ENCODE data around the gene HECTD3.

Gene HECTD3

DNA sequence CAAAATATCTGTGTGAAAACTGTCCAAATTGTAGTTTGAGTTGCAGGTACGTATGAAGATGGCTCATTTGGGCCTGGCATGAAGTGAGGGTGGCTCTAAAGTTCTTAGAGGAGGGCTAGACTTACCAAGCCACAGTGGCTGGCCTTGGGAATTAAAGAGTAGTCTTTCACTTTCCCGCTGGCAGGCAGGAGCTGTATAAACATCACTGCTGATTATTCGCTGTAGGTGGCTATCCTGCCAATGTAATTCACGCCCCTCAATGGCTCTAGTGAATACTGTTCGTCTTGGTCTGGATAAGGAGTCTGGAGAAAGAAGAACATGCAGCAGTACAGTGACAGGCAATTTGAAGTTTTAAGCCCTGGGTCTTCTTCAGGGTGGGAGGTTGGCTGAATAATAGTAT lies 32.0 kb upstream of the HECTD3 start:
- TF ChIP-seq, protein P1, sequence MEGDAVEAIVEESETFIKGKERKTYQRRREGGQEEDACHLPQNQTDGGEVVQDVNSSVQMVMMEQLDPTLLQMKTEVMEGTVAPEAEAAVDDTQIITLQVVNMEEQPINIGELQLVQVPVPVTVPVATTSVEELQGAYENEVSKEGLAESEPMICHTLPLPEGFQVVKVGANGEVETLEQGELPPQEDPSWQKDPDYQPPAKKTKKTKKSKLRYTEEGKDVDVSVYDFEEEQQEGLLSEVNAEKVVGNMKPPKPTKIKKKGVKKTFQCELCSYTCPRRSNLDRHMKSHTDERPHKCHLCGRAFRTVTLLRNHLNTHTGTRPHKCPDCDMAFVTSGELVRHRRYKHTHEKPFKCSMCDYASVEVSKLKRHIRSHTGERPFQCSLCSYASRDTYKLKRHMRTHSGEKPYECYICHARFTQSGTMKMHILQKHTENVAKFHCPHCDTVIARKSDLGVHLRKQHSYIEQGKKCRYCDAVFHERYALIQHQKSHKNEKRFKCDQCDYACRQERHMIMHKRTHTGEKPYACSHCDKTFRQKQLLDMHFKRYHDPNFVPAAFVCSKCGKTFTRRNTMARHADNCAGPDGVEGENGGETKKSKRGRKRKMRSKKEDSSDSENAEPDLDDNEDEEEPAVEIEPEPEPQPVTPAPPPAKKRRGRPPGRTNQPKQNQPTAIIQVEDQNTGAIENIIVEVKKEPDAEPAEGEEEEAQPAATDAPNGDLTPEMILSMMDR (conservative IDR thresholded peaks at IDR 0.05; ENCODE audit: control insufficient read depth, insufficient read depth, low read depth, low read length): no peak
- DNase-seq (ENCODE audit: low read depth): no peak
- no peak overlapping the region for H3K4me3 ChIP-seq (ENCODE audit: control insufficient read depth, low read depth, low read length)

DNA sequence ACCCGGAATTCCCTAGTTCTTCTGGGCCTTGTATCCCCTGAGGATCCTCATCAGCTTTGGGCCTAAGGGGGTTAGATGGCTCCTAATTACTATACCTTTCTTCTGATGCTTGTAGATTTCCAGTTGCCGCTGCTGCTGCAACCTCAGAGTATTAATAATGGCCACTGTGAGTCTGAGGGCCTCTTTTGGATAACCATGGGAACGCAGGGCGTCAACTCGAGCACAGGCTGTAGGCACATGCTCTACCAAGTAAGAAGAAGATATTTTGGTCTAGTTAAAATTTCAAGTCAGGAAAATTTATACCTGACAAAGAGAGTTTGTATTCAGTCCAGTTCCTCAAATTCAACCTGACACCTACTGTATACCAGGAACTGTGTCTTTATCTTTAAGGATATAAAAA lies 29.2 kb upstream of the HECTD3 start:
- TF ChIP-seq, protein P1 (conservative IDR thresholded peaks at IDR 0.05; ENCODE audit: control insufficient read depth, insufficient read depth, low read depth, low read length): no peak
- DNase-seq (ENCODE audit: low read depth): no peak
- H3K4me3 ChIP-seq (ENCODE audit: control insufficient read depth, low read depth, low read length): no peak overlapping the region

DNA sequence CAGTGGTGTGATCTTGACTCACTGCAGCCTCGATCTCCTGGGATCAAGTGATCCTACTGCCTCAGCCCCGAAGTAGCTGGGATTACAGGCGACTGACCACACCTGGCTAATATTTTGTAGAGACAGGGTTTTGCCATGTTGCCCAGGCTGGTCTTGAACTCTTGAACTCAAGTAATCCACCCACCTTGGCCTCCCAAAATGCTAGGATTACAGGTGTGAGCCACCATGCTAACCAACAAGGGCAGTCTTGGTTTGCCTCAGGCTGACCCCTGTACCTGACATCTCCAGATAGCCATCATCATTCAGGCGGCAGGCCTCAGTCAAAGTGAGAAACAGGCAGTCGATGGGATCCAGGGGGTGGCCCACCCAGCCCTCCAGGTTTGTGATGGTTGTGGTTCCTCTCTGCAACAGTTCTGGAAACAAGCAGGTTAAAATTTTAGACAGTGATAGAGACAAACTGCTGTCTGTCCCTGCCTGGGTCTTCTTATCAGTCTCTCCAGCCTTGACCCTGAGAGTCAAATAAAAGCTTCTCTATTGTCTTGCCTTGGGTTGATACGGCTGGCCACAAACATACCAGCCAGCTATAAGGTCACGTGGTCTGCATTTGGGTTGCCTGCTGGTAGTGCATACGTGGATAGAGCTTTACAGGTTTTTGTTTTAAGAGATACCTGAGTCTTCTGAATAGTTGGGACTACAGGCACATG lies 27.7 kb upstream of the HECTD3 start:
- no peak for DNase-seq (ENCODE audit: low read depth)
- H3K4me3 ChIP-seq (ENCODE audit: control insufficient read depth, low read depth, low read length): no peak overlapping the region
- TF ChIP-seq, protein P1 (conservative IDR thresholded peaks at IDR 0.05; ENCODE audit: control insufficient read depth, insufficient read depth, low read depth, low read length): no peak

DNA sequence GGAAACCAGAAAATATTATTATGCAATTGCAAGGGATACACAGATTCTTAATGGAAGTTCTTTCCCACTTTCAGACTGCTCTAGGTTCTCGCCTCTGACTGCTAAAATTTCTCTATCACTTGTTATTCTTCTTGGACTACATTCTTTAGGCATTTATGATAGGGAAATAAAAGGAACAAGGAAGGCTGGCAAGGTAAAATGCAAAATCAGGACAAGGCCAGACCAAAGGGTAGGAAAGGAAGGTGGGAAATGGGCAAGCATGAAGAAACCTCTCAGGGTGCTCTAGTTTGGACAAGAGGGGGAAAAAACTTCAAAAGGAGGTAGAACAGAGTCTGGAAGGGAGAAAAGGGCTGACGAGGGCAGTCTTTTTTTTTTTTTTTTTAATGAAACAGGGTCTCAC lies 27.1 kb upstream of the HECTD3 start:
- no peak for DNase-seq (ENCODE audit: low read depth)
- TF ChIP-seq, protein P1 (conservative IDR thresholded peaks at IDR 0.05; ENCODE audit: control insufficient read depth, insufficient read depth, low read depth, low read length): no peak
- no peak overlapping the region for H3K4me3 ChIP-seq (ENCODE audit: control insufficient read depth, low read depth, low read length)

DNA sequence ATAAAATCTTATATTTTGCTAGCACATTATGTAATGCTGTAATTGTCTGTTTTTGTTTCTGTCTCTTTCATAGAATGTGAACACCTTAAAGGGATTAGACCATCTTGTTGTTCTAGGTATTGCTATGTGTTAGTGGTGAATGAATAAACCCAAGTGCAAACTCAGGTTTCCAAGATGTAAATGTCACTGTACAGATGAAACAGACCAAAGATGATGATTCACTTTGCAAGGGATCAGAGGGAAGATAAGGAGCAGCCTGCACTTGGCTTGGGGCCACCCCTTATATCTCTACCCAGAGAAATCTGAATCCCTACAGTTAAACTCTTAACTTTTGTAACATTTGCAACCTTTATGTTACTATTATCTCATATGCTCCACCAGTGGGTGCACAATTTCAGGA lies 26.3 kb upstream of the HECTD3 start:
- no peak for DNase-seq (ENCODE audit: low read depth)
- H3K4me3 ChIP-seq (ENCODE audit: control insufficient read depth, low read depth, low read length): no peak overlapping the region
- TF ChIP-seq, protein P1 (conservative IDR thresholded peaks at IDR 0.05; ENCODE audit: control insufficient read depth, insufficient read depth, low read depth, low read length): no peak

DNA sequence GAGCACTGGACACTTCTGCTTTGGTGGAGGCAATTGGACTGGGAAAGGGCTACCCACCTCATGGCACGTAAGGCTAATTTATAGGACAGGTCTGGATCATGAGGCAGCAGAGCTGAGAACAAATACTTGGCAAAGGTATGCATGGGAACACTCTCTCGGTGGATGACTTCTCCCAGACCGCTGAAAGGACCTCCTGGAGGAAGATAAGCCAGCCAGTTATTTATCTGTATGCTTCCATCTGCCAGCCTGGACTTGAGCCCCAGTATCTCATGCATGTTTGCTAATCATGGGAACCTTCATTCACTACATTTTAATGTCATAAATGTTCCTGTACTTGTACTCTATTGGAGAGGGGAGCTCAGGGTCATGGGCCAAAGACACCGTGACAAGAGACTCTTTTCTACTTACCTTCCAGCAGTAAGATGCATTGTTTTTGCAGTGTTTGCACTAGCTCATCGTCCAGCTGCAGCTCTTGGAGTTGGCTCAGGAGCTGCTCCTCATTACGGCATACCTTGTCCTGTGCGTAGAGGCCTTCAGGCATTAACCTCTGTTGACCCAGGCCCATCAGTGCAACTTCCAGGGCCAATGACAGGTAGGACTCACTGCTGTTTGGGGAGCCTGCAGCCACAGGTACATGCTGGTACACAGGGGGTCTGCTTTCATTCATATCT lies 24.6 kb upstream of the HECTD3 start:
- no peak for DNase-seq (ENCODE audit: low read depth)
- H3K4me3 ChIP-seq (ENCODE audit: control insufficient read depth, low read depth, low read length): no peak overlapping the region
- TF ChIP-seq, protein P1 (conservative IDR thresholded peaks at IDR 0.05; ENCODE audit: control insufficient read depth, insufficient read depth, low read depth, low read length): no peak
